ENCODE data around the gene ARRB1. TPM values are rescaled to one million over a fixed set of nuclear protein-coding genes. Genes with fewer than 3 reads are reported as not detected.

Gene ARRB1
- total RNA-seq, 3 donors from 2014 or later: 31.2 to 64.0 (median 42.3) TPM

GRCh38 chr11:75245356-75246005 is 106.0 kb downstream of the ARRB1 start:
- TF ChIP-seq CTCF (IDR thresholded peaks at IDR 0.05) (no peak), POLR2AphosphoS5 (IDR thresholded peaks at IDR 0.05) (no peak), POLR2A (IDR thresholded peaks at IDR 0.05) (no peak)
- Histone ChIP-seq H3K27me3 (peaks cover 0 to 12% of the 10 kb centered on the region in 2 donors), H3K9me3 (no peaks in the 10 kb centered on the region), H3K4me3 (no peak overlapping the region), H3K27ac (no peak overlapping the region), H3K36me3 (no peaks in the 10 kb centered on the region), H3K4me1 (peaks cover 0 to 4% of the 10 kb centered on the region in 2 donors)
- intact Hi-C loops (cut with DNase I; ENCODE audit: low total_unique reads): loop anchor here (10.0 kb wide), 1 partner anchor 101 kb away; no protein-coding TSS in a partner anchor
- DNase-seq (ENCODE audit: low spot score in 2 of 2): peak in 1 of 2 donors; percentile 19

- H3K4me3 ChIP-seq: no peak overlapping the region
- H3K27me3 ChIP-seq: peaks cover 0 to 12% of the 10 kb centered on the region in 2 donors
- H3K36me3 ChIP-seq: no peaks in the 10 kb centered on the region
- H3K27ac ChIP-seq: no peak overlapping the region
- TF ChIP-seq POLR2A (IDR thresholded peaks at IDR 0.05) (no peak), POLR2AphosphoS5 (IDR thresholded peaks at IDR 0.05) (no peak), CTCF (IDR thresholded peaks at IDR 0.05) (no peak)
- H3K4me1 ChIP-seq: peaks cover 0 to 4% of the 10 kb centered on the region in 2 donors
- intact Hi-C loops (cut with DNase I; ENCODE audit: low total_unique reads): loop anchor here (10.0 kb wide), 1 partner anchor 99 kb away; no protein-coding TSS in a partner anchor
- H3K9me3 ChIP-seq: no peaks in the 10 kb centered on the region
- DNase-seq (ENCODE audit: low spot score in 2 of 2): peak in 1 of 2 donors; percentile 20
Observed at GRCh38 chr11:75244052-75244814, 107.2 kb downstream of the ARRB1 start.

- peaks cover 0 to 12% of the 10 kb centered on the region in 2 donors for H3K27me3 ChIP-seq
- DNase-seq (ENCODE audit: low spot score in 2 of 2): peak in 1 of 2 donors; percentile 36
- H3K27ac ChIP-seq: no peak overlapping the region
- H3K4me1 ChIP-seq: peaks cover 0 to 4% of the 10 kb centered on the region in 2 donors
- H3K4me3 ChIP-seq: no peak overlapping the region
- intact Hi-C loops (cut with DNase I; ENCODE audit: low total_unique reads): loop anchor here (10.0 kb wide), 1 partner anchor 98 kb away; no protein-coding TSS in a partner anchor
- TF ChIP-seq POLR2A (IDR thresholded peaks at IDR 0.05): no peak
- TF ChIP-seq CTCF (IDR thresholded peaks at IDR 0.05): no peak
- TF ChIP-seq POLR2AphosphoS5 (IDR thresholded peaks at IDR 0.05): no peak
- no peaks in the 10 kb centered on the region for H3K36me3 ChIP-seq
- no peaks in the 10 kb centered on the region for H3K9me3 ChIP-seq
Observed at GRCh38 chr11:75242722-75243600, 108.5 kb downstream of the ARRB1 start.

GRCh38 chr11:75241906-75242644 is 109.4 kb downstream of the ARRB1 start:
- DNase-seq (ENCODE audit: low spot score in 2 of 2): no peak
- Histone ChIP-seq H3K36me3 (no peaks in the 10 kb centered on the region), H3K4me1 (peaks cover 0 to 4% of the 10 kb centered on the region in 2 donors), H3K9me3 (no peaks in the 10 kb centered on the region), H3K4me3 (peak overlapping the region; percentile 14 to 77 (median 53)), H3K27me3 (peaks cover 0 to 12% of the 10 kb centered on the region in 2 donors), H3K27ac (no peak overlapping the region)
- TF ChIP-seq POLR2A (IDR thresholded peaks at IDR 0.05) (no peak), POLR2AphosphoS5 (IDR thresholded peaks at IDR 0.05) (no peak), CTCF (IDR thresholded peaks at IDR 0.05) (no peak)
- intact Hi-C loops (cut with DNase I; ENCODE audit: low total_unique reads): loop anchor here (10.0 kb wide), 1 partner anchor 97 kb away; no protein-coding TSS in a partner anchor
